ENCODE results near the gene GALNT9.

GRCh38 chr12:132211326-132211725 lies 118.1 kb downstream of the GALNT9 start:
- TF ChIP-seq POLR2A (IDR thresholded peaks at IDR 0.05; ENCODE audit: borderline replicate concordance, extremely low read depth, insufficient read depth, insufficient read length) = no peak
- TF ChIP-seq CTCF (IDR thresholded peaks at IDR 0.05 in 2 of 3, conservative IDR thresholded peaks at IDR 0.05 in 1 of 3; ENCODE audit: borderline replicate concordance in 1 of 3, insufficient read depth in 1 of 3, low read depth in 2 of 3, low read length in 2 of 3) = no peak
- TF ChIP-seq RAD21 (IDR thresholded peaks at IDR 0.05; ENCODE audit: low read depth) = no peak
- TF ChIP-seq REST (IDR thresholded peaks at IDR 0.05; ENCODE audit: low read depth) = no peak
- no peak for TF ChIP-seq EZH2 (IDR thresholded peaks at IDR 0.05)
- no peak for TF ChIP-seq ZBTB33 (IDR thresholded peaks at IDR 0.05; ENCODE audit: extremely low read depth, insufficient replicate concordance, low read length)
- no peak for TF ChIP-seq YY1 (IDR thresholded peaks at IDR 0.05; ENCODE audit: extremely low read depth, insufficient replicate concordance, low read depth, low read length)
- no peak for TF ChIP-seq SRF (IDR thresholded peaks at IDR 0.05; ENCODE audit: low read depth)

All from HCT116 (cell line).